ENCODE results near the gene JAZF1. TPM values are rescaled to one million over a fixed set of nuclear protein-coding genes. Genes with fewer than 3 reads are reported as not detected.

The JAZF1 gene
- total and polyA plus RNA-seq, 9 of the 15 experiments (the other 6 are each of a cell fraction or from before 2014, with no cell fraction given), result 0.04 to 0.64 (median 0.11) TPM; not detected in 3

DNA sequence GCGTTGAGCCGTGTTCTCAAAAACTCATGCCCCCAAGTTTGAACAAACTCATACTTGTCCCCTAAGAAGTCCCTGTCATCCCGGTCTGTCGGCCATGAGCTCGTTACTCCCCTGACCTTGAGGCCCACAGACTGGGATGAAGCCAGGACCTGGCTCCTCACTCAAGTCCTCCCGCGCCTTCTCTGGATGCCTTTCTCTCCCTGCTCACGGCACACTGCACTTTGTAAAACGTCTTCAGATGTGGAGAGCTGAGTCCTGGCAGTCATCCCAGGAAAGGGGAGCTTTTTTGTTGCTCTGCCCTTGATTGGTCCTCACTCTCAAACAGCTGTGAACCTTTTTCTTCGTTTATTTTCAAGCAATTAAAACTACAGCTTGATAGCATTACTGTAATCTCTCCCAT lies 110.8 kb downstream of the JAZF1 start (continued):
- TF ChIP-seq GTF3C2 (IDR thresholded peaks at IDR 0.05; ENCODE audit: borderline replicate concordance, extremely low read depth, insufficient read length) (no peak), KAT8 (IDR thresholded peaks at IDR 0.05; ENCODE audit: low read depth) (no peak), ZNF134 (CRISPR knock-in tag; conservative IDR thresholded peaks at IDR 0.05) (no peak), HBP1 (CRISPR knock-in tag; IDR thresholded peaks at IDR 0.05) (no peak), BRCA1 (IDR thresholded peaks at IDR 0.05) (no peak), BRCA1 (CRISPR knock-in tag; IDR thresholded peaks at IDR 0.05) (no peak), DLX4 (CRISPR knock-in tag; IDR thresholded peaks at IDR 0.05) (no peak), MAFK (IDR thresholded peaks at IDR 0.05; ENCODE audit: low read length) (no peak), ZBTB8A (IDR thresholded peaks at IDR 0.05; ENCODE audit: partially characterized antibody) (no peak)

All from K562 (cell line).